Endothelial cell of umbilical vein (primary cell): ENCODE measurements around the gene PDAP1. TPM values are rescaled to one million over a fixed set of nuclear protein-coding genes. Genes with fewer than 3 reads are reported as not detected.

Experiments
- BruUV-seq: library from RNA; stranded (reverse); fragments of 400-500 nt; replicated peaks from 2 replicates; lab custom pipeline; 2021; lab: Mats Ljungman, UMichigan
- CTCF ChIA-PET: fragments of 300-600, 350-600 bp; sonication (Branson Sonifier 250); formaldehyde crosslinking; loops from one replicate; lab custom pipeline; 2021; ENCODE audit warnings: antibody characterized with exemption, inconsistent platforms; lab: Charles Lee
- POLR2A ChIA-PET: fragments of 300-600, 350-600 bp; sonication (Branson Sonifier 250); formaldehyde crosslinking; loops from one replicate; lab custom pipeline; 2021; ENCODE audit warnings: antibody characterized with exemption, inconsistent platforms; lab: Charles Lee
- DNase-seq: peaks from one replicate; pipeline ENCODE4 v3.0.0-alpha.2; 2011; ENCODE audit warnings: low read depth, low spot score
- FAIRE-seq: peaks from 2 replicates; lab custom pipeline; 2011; peaks lifted over from hg19 to GRCh38; lab: Jason Lieb, UNC
- H2AFZ ChIP-seq: 2 replicates; pipeline ENCODE4 v1.6.0; 2012; ENCODE audit warnings: low read depth, low read length, control low read depth, inconsistent platforms
- H3K27ac ChIP-seq: 2 replicates; pipeline ENCODE4 v1.5.1; 2011; ENCODE audit warnings: low read depth, mild to moderate bottlenecking, control low read depth, low read length, moderate library complexity; ENCODE audit not compliant: insufficient read depth
- H3K27me3 ChIP-seq, 2 experiments: 2 replicates each; pipeline versions ENCODE4 v1.6.0 to v1.6.1; 2011; ENCODE audit warnings: low read length in 2 of 2, mixed read lengths in 1 of 2; ENCODE audit not compliant: control insufficient read depth in 2 of 2, insufficient read depth in 2 of 2
- H3K36me3 ChIP-seq, 2 experiments: 2 replicates in 1 of 2; 3 replicates in 1 of 2; pipeline ENCODE4 v1.5.1; 2011; ENCODE audit warnings: low read length in 2 of 2, mild to moderate bottlenecking in 1 of 2, moderate library complexity in 1 of 2; ENCODE audit not compliant: control insufficient read depth in 2 of 2, insufficient read depth in 2 of 2; ENCODE audit errors: extremely low read depth in 1 of 2
- H3K4me1 ChIP-seq: 3 replicates; pipeline ENCODE4 v1.5.1; 2011; ENCODE audit warnings: mild to moderate bottlenecking, low read length; ENCODE audit not compliant: control insufficient read depth, insufficient read depth; ENCODE audit errors: extremely low read depth
- H3K4me2 ChIP-seq: 2 replicates; pipeline ENCODE4 v1.6.1; 2011; ENCODE audit warnings: low read length, control low read depth, mixed read lengths; ENCODE audit not compliant: insufficient read depth
- H3K4me3 ChIP-seq, 3 experiments: fragments of 200-600 bp in 1 of 3; sonication (generic), shearing (Covaris generic) in 1 of 3; replicated peaks in 1 of 3; 2 replicates each; pipeline ENCODE4 v1.5.1; 2011 to 2016; ENCODE audit warnings: control low read depth in 3 of 3, low read length in 3 of 3, mild to moderate bottlenecking in 2 of 3, inconsistent platforms in 1 of 3, low read depth in 1 of 3, moderate library complexity in 1 of 3; ENCODE audit not compliant: insufficient read depth in 1 of 3
- H3K79me2 ChIP-seq: 2 replicates; pipeline ENCODE4 v1.6.0; 2012; ENCODE audit warnings: low read length, inconsistent platforms; ENCODE audit not compliant: control insufficient read depth, insufficient read depth
- H3K9ac ChIP-seq: replicated peaks from 2 replicates; pipeline ENCODE3; 2011; ENCODE audit warnings: low read length, control low read depth; ENCODE audit not compliant: insufficient read depth; ENCODE audit errors: extremely low read depth
- H3K9me1 ChIP-seq: replicated peaks from 3 replicates; pipeline ENCODE4 v1.6.0; 2011; ENCODE audit warnings: mild to moderate bottlenecking, low read length; ENCODE audit not compliant: control insufficient read depth, insufficient read depth; ENCODE audit errors: extremely low read depth
- H3K9me3 ChIP-seq: replicated peaks from 2 replicates; pipeline ENCODE4 v1.5.1; 2012; ENCODE audit warnings: low read length, inconsistent platforms; ENCODE audit not compliant: control insufficient read depth, insufficient read depth
- H4K20me1 ChIP-seq: replicated peaks from 2 replicates; pipeline ENCODE3; 2011; ENCODE audit warnings: mild to moderate bottlenecking, low read length; ENCODE audit not compliant: control insufficient read depth, insufficient read depth; ENCODE audit errors: extremely low read depth
- CTCF ChIP-seq, 2 donors: IDR thresholded peaks; 1 replicate in 1 of 2; 2 replicates in 1 of 2; pipeline ENCODE4 v1.5.1; 2011; ENCODE audit warnings: low read length in 2 of 2, mild to moderate bottlenecking in 2 of 2, moderate library complexity in 2 of 2, control low read depth in 1 of 2, inconsistent platforms in 1 of 2, low read depth in 1 of 2; ENCODE audit not compliant: insufficient read depth in 1 of 2; ENCODE audit errors: extremely low read depth in 1 of 2
- EZH2 ChIP-seq: IDR thresholded peaks from 2 replicates; pipeline ENCODE4 v1.6.1; 2012; ENCODE audit warnings: borderline replicate concordance, low read depth, mild to moderate bottlenecking, moderate library complexity, low read length, inconsistent platforms; ENCODE audit not compliant: severe bottlenecking
- FOS ChIP-seq: IDR thresholded peaks from 2 replicates; pipeline ENCODE4 v1.6.1; 2011; ENCODE audit warnings: mild to moderate bottlenecking, low read length, moderate library complexity, borderline replicate concordance; ENCODE audit not compliant: insufficient read depth
- GATA2 ChIP-seq: IDR thresholded peaks from 2 replicates; pipeline ENCODE4 v1.7.0; 2011; ENCODE audit warnings: low read depth, mild to moderate bottlenecking, moderate library complexity, mixed read lengths, low read length; ENCODE audit not compliant: insufficient read length, insufficient read depth
- JUN ChIP-seq: IDR thresholded peaks from 2 replicates; pipeline ENCODE4 v1.6.1; 2011; ENCODE audit warnings: borderline replicate concordance, low read depth; ENCODE audit not compliant: insufficient read length, insufficient read depth
- MAX ChIP-seq: IDR thresholded peaks from 2 replicates; pipeline ENCODE4 v1.6.1; 2011; ENCODE audit not compliant: insufficient read depth, insufficient read length
- MYC ChIP-seq: IDR thresholded peaks from one replicate; pipeline ENCODE4 v1.6.1; 2011; ENCODE audit warnings: mild to moderate bottlenecking, low read depth, low read length
- POLR2A ChIP-seq: IDR thresholded peaks from 2 replicates; pipeline ENCODE4 v1.6.1; 2012; ENCODE audit warnings: low read depth, mild to moderate bottlenecking, control low read depth, low read length
- POLR2AphosphoS5 ChIP-seq: IDR thresholded peaks from 2 replicates; pipeline ENCODE4 v1.6.1; 2012; ENCODE audit warnings: low read depth, mild to moderate bottlenecking, control low read depth, low read length, moderate library complexity; ENCODE audit not compliant: insufficient read depth
- dilution Hi-C: fragments of 300-500 bp; cut with MboI; formaldehyde crosslinking; loops from one replicate; pipeline ENCODE4 v1.15.0; 2019; ENCODE audit warnings: low sequenced_read_pairs; ENCODE audit not compliant: extremely low pct_ligation_motif_present
- intact Hi-C: fragments of 100-400 bp; cut with micrococcal nuclease; formaldehyde crosslinking; loops from one replicate; pipeline ENCODE4 v1.10.0; 2022
- polyA plus RNA-seq, 4 experiments: library from polyadenylated mRNA; depleted of rRNA in 3 of 4; stranded (reverse) in 3 of 4; unstranded in 1 of 4; fragments of >200 nt; gene quantifications; 2 replicates each; pipeline versions ENCODE4 v1.2.1 to v1.2.3, GENCODE V29; 2011 to 2012; ENCODE audit warnings: missing spikeins in 1 of 4
- total RNA-seq: library from RNA; stranded (reverse); gene quantifications from 2 replicates; pipeline ENCODE4 v1.2.3, GENCODE V29; 2021

The PDAP1 gene
- total and polyA plus RNA-seq, 2 donors (not counting 3 experiments of a cell fraction or from before 2014, with no cell fraction given) = 32.6 to 150 TPM

GRCh38 chr7:99409806-99410205 is 1.4 kb upstream of the PDAP1 start:
- ChIA-PET POLR2A (no interaction called here), CTCF (no interaction called here)
- H3K9ac ChIP-seq = peak overlapping the region; percentile 93
- H3K79me2 ChIP-seq = peaks cover 58% of the 10 kb centered on the region
- no peaks in the 10 kb centered on the region for H3K27me3 ChIP-seq
- peak; percentile 21 for FAIRE-seq
- peak overlapping the region; percentile 13 for H3K27ac ChIP-seq
- no TSS peak for BruUV-seq
- TF ChIP-seq FOS = no peak
- TF ChIP-seq EZH2 = no peak
- TF ChIP-seq POLR2AphosphoS5 = no peak
- no peak for TF ChIP-seq GATA2
- TF ChIP-seq CTCF (IDR thresholded peaks at IDR 0.05; ENCODE audit: extremely low read depth in 1 of 2, insufficient read depth in 1 of 2, low read depth in 1 of 2, low read length in 2 of 2) = no peak
- no peak for TF ChIP-seq MYC
- no peak for TF ChIP-seq MAX
- no peak for TF ChIP-seq JUN
- no peak for TF ChIP-seq POLR2A
- H3K4me3 ChIP-seq = peak overlapping the region; percentile 65 to 99 (median 96)
- dilution Hi-C loops (no loop called here), intact Hi-C loops (no loop called here)
- peaks cover 10 to 12% of the 10 kb centered on the region in 2 experiments for H3K36me3 ChIP-seq
- peaks cover 3% of the 10 kb centered on the region for H4K20me1 ChIP-seq
- no peaks in the 10 kb centered on the region for H3K9me1 ChIP-seq
- peak overlapping the region; percentile 96 for H3K4me2 ChIP-seq
- H3K4me1 ChIP-seq = peaks cover 21% of the 10 kb centered on the region
- H3K9me3 ChIP-seq = no peaks in the 10 kb centered on the region
- no peak for DNase-seq
- no peak overlapping the region for H2AFZ ChIP-seq
